ENCODE measurements around the gene CRACDL. TPM values are rescaled to one million over a fixed set of nuclear protein-coding genes. Genes with fewer than 3 reads are reported as not detected.
A peak's percentile ranks its signal among the peaks of the same experiment; 100 is the strongest.

CRACDL gene
- polyA plus RNA-seq, 1 experiment = not detected

DNA sequence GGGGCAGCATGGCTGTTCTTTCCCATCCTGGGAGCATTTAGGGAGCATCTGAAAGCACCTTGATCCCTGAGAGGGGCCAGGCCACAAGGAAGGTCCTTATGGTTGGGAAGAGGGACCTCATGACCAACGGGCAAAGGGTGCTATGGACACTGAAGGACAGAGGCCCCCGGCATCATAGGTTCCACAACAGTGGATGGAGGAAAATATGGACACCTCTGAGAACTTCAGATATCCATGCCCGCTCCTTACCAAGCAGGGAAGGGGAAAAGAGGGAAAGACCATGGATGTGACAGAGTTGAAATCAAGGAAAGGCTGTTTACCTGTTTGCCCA lies 111.0 kb downstream of the CRACDL start:
- CTCF ChIA-PET = no interaction called here
- no peak for DNase-seq (ENCODE audit: low read depth)
- POLR2A ChIA-PET = no interaction called here
- Histone ChIP-seq H3K27me3 (ENCODE audit: control insufficient read depth, insufficient read depth, low read length) (peaks cover 6% of the 10 kb centered on the region), H3K36me3 (ENCODE audit: control insufficient read depth, insufficient read depth, low read length) (no peaks in the 10 kb centered on the region), H3K4me3 (ENCODE audit: low read depth, low read length) (no peak overlapping the region)
- TF ChIP-seq, protein P1, sequence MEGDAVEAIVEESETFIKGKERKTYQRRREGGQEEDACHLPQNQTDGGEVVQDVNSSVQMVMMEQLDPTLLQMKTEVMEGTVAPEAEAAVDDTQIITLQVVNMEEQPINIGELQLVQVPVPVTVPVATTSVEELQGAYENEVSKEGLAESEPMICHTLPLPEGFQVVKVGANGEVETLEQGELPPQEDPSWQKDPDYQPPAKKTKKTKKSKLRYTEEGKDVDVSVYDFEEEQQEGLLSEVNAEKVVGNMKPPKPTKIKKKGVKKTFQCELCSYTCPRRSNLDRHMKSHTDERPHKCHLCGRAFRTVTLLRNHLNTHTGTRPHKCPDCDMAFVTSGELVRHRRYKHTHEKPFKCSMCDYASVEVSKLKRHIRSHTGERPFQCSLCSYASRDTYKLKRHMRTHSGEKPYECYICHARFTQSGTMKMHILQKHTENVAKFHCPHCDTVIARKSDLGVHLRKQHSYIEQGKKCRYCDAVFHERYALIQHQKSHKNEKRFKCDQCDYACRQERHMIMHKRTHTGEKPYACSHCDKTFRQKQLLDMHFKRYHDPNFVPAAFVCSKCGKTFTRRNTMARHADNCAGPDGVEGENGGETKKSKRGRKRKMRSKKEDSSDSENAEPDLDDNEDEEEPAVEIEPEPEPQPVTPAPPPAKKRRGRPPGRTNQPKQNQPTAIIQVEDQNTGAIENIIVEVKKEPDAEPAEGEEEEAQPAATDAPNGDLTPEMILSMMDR (IDR thresholded peaks at IDR 0.05; ENCODE audit: insufficient read depth, low read depth, low read length) = no peak

DNA sequence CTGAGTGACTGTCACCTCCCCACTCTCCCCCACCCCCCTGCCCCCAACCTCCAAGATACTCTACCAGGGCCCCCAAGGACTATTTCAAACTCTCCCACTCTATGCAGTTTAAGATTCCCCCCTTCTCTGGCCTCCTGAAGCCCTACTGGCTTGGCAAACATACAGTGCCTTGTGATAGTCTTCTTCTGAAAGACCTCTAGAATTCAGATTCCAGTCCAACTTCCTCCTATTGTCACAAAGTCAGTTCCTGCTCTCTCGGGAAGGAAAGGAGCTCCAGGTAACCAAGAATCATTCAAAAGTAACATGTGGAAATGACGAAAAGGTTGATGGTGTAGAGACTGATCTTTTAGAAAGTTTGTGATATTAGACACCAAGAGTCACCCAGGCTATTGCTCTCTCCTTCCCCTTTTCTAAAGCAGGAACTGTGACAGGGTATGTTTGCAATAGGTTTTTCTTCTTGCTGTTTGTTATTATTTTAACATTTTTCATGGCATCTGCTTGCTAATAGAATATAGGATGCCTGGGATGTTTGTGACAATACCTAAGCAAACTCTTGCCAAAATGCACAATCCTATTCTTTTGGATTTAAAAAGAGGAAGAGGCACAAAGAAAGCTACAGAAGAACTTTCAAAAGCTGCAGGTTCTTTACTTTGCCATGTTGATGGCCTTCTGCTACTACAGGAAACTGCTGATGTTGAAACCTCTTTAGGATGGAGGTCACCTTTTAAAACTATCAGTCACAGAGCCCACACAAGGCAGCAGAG lies 111.6 kb downstream of the CRACDL start:
- no peak for DNase-seq (ENCODE audit: low read depth)
- no peak overlapping the region for H3K4me3 ChIP-seq (ENCODE audit: low read depth, low read length)
- CTCF ChIA-PET = no interaction called here
- no peaks in the 10 kb centered on the region for H3K36me3 ChIP-seq (ENCODE audit: control insufficient read depth, insufficient read depth, low read length)
- TF ChIP-seq, protein P1 (IDR thresholded peaks at IDR 0.05; ENCODE audit: insufficient read depth, low read depth, low read length) = no peak
- POLR2A ChIA-PET = no interaction called here
- peaks cover 6% of the 10 kb centered on the region for H3K27me3 ChIP-seq (ENCODE audit: control insufficient read depth, insufficient read depth, low read length)

DNA sequence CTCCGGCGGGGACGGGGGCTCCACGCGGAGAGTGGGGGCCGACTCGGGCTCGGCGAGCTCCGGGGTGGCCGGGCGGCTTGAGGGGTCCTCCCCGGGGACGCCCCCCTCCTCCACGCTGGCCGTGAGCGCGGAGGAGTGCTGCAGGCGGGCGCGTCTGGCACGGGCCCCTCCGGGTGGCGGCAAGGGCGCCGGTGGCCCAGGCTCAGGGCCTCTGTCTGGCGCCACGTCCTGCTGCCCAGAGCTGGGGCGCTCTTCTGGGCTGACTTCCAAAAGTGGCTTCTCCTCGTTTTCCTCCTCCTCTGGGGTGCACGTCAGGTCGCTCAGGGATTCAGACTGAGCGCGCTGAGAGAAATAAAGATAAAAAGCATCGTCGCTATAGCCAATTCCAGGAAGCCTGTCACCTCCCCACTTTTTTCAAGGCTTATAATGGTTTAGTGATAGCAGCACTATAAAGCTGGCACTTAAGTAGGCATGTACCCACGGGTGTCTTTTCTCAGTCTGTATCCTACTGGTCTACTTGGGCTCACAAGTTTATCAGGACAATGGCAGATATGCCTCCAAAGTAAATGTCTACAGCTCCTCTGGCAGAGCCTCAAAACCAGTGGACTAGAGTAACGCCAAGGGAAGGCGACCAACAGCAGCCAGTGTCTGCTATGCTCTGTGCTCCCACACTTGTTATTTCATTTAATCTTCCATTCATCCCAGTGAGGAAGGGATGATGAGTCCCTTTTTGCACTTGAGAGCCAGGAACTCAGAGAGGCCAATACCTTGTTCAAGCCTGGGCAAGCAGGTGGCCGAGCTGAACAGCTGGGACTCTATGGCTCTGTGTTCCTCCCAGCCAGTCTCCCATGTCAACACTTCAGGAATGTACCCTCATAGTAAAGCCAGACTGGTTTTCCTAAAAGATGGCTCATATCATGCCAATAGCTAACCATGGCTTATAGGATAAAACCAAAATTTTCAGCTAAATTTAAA lies 112.5 kb downstream of the CRACDL start:
- CTCF ChIA-PET = no interaction called here

DNA sequence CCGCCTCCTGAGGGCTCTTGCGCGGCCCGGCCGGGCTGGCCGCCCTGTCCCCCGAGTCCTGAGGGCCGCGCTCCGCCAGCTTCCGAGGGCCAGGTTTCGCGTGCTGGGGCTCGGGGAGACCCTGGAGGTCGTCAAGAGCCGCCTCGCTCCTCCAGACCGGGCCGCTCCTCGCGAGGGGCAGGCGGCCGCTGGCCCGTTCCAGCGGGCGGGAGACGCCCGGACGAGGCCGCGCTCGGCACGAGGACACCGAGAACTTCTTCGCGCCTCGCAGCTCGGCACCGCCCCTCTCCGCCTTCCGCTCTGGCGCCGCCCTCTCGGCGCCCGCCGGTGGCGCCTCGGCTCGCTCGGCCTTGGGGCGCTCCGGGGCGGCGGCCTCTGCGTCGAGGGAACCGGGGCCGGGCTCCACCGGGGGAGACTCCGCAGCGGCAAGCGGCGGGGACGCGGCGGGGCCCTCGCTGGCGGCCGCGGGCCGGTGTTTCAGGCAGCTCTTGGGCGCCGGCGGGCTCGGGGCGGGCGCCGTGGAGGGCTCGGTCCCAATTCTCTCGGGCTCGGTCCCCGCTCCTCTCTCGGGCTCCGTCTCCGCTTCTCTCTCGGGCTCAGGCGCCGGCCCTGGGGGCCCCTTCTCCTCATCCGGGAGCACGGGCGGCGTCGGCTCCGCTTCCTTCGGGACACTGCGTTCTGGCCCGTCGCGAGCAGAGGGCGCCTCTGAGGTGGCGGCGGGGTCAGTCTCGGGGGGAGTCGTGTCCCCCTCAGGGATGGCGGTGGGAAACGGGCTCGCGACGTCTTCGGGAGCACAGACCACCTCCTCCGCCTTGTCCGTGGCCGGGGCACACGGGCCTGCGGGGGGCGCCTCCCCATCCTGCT lies 113.5 kb downstream of the CRACDL start:
- DNase-seq (ENCODE audit: low read depth) = no peak
- Histone ChIP-seq H3K4me3 (ENCODE audit: low read depth, low read length) (0 out of 2 replicates have a peak overlapping the region, but pooled peaks have one; percentile 4), H3K27me3 (ENCODE audit: control insufficient read depth, insufficient read depth, low read length) (peaks cover 12% of the 10 kb centered on the region), H3K36me3 (ENCODE audit: control insufficient read depth, insufficient read depth, low read length) (no peaks in the 10 kb centered on the region)
- CTCF ChIA-PET = no interaction called here
- POLR2A ChIA-PET = no interaction called here
- TF ChIP-seq, protein P1 (IDR thresholded peaks at IDR 0.05; ENCODE audit: insufficient read depth, low read depth, low read length) = peak; percentile 36

More for the DNA sequence above, 112.5 kb downstream of the CRACDL start:
- Histone ChIP-seq H3K4me3 (ENCODE audit: low read depth, low read length) (no peak overlapping the region), H3K27me3 (ENCODE audit: control insufficient read depth, insufficient read depth, low read length) (peaks cover 8% of the 10 kb centered on the region), H3K36me3 (ENCODE audit: control insufficient read depth, insufficient read depth, low read length) (no peaks in the 10 kb centered on the region)
- TF ChIP-seq, protein P1 (IDR thresholded peaks at IDR 0.05; ENCODE audit: insufficient read depth, low read depth, low read length) = no peak
- DNase-seq (ENCODE audit: low read depth) = no peak
- POLR2A ChIA-PET = no interaction called here

Data from BJ (cell line).